UCSD-AML1 (cell line): Measurements from ENCODE around the gene RNF135.
"Not testable (repeated sequence)": the region's sequence is repeated elsewhere in the genome, so short reads cannot be mapped to it uniquely, and the experiment has no call there.

Experiments
- DNase-seq: peaks from one replicate; lab custom pipeline; 2025; ENCODE audit not compliant: unreplicated experiment; lab: John Stamatoyannopoulos, UW

RNF135 gene

GRCh38 chr17:30954046-30954830 is 16.6 kb upstream of the RNF135 start:
- DNase-seq: peak; percentile 62

- peak; percentile 38 for DNase-seq
These were observed 14.0 kb upstream of the RNF135 start for GRCh38 chr17:30956764-30957374.

GRCh38 chr17:30957741-30958140 is 13.1 kb upstream of the RNF135 start:
- no peak for DNase-seq

- peak; percentile 24 for DNase-seq
These were observed 12.7 kb upstream of the RNF135 start for GRCh38 chr17:30958187-30958586.

GRCh38 chr17:30961209-30962188 is 9.3 kb upstream of the RNF135 start:
- peak; percentile 24 for DNase-seq

GRCh38 chr17:30964312-30964711 is 6.5 kb upstream of the RNF135 start:
- DNase-seq: not testable (repeated sequence)

- DNase-seq: no peak
These were observed 6.0 kb upstream of the RNF135 start for GRCh38 chr17:30964876-30965275.

GRCh38 chr17:30965686-30966085 is 5.2 kb upstream of the RNF135 start:
- no peak for DNase-seq

- DNase-seq: not testable (repeated sequence)
These were observed 2.9 kb upstream of the RNF135 start for GRCh38 chr17:30967911-30968310.

- DNase-seq: no peak
These were observed 629 bp upstream of the RNF135 start for GRCh38 chr17:30969989-30970830.

- DNase-seq: no peak
These were observed 4.4 kb downstream of the RNF135 start for GRCh38 chr17:30975042-30975820.

- DNase-seq: not testable (repeated sequence)
These were observed 9.1 kb downstream of the RNF135 start for GRCh38 chr17:30979919-30980318.

GRCh38 chr17:30981531-30982519 is 11.0 kb downstream of the RNF135 start:
- DNase-seq: no peak

- DNase-seq: no peak
These were observed 12.0 kb downstream of the RNF135 start for GRCh38 chr17:30982855-30983254.

GRCh38 chr17:30990458-30990857 is 19.6 kb downstream of the RNF135 start:
- no peak for DNase-seq

- DNase-seq: no peak
These were observed 21.7 kb downstream of the RNF135 start for GRCh38 chr17:30992551-30992950.

- no peak for DNase-seq
These were observed 24.5 kb downstream of the RNF135 start for GRCh38 chr17:30995347-30995746.

- no peak for DNase-seq
These were observed 25.6 kb downstream of the RNF135 start for GRCh38 chr17:30996486-30996885.

GRCh38 chr17:30997270-30997669 is 26.4 kb downstream of the RNF135 start:
- DNase-seq: no peak
